GM12878 (cell line): ENCODE data around the gene CELSR1. TPM values are rescaled to one million over a fixed set of nuclear protein-coding genes. Genes with fewer than 3 reads are reported as not detected.

Experiments
- ATAC-seq: fragments of 200-7000 bp; cut with Tn5 transposase; 3 replicates; pipeline ENCODE4 v1.9.1; 2020; ENCODE audit warnings: mild to moderate bottlenecking, moderate library complexity
- BruUV-seq: library from RNA; stranded (reverse); fragments of 400-500 nt; replicated peaks from 2 replicates; lab custom pipeline; 2021; lab: Mats Ljungman, UMichigan
- CTCF ChIA-PET: fragments of 300-600 bp; sonication (Branson Sonifier 250); formaldehyde crosslinking; extraction: SDS; loops from one replicate; lab custom pipeline; 2021; ENCODE audit warnings: inconsistent platforms; lab: Yijun Ruan, JAX
- POLR2A ChIA-PET: fragments of 350-600 bp; formaldehyde crosslinking; extraction: SDS; loops from one replicate; lab custom pipeline; 2021; ENCODE audit warnings: inconsistent platforms; lab: Charles Lee
- RAD21 ChIA-PET: fragments of 300-600 bp; sonication (Branson Sonifier 250); formaldehyde crosslinking; loops from one replicate; lab custom pipeline; 2023; ENCODE audit warnings: antibody characterized with exemption; ENCODE audit not compliant: unreplicated experiment; lab: Charles Lee
- SMC1A ChIA-PET: fragments of 300-600 bp; sonication (Branson Sonifier 250); formaldehyde crosslinking; loops from one replicate; lab custom pipeline; 2023; ENCODE audit not compliant: unreplicated experiment, uncharacterized antibody; lab: Charles Lee
- DNase-seq: peaks from one replicate; pipeline ENCODE4 v3.0.0-alpha.2; 2011; ENCODE audit warnings: low read depth, low spot score
- FAIRE-seq: peaks from 3 replicates; lab custom pipeline; 2011; peaks lifted over from hg19 to GRCh38; lab: Jason Lieb, UNC
- H2AFZ ChIP-seq: 2 replicates; pipeline ENCODE4 v1.6.0; 2011; ENCODE audit warnings: low read depth, low read length, control low read depth; ENCODE audit not compliant: control insufficient read depth
- H3K27ac ChIP-seq: 2 replicates; pipeline ENCODE4 v1.5.1; 2011; ENCODE audit warnings: control low read depth; ENCODE audit not compliant: control insufficient read depth, insufficient read depth
- H3K27me3 ChIP-seq, 2 experiments: replicated peaks in 1 of 2; 2 replicates each; pipeline versions ENCODE4 v1.6.0 to v1.6.1; 2011; ENCODE audit warnings: low read length in 1 of 2; ENCODE audit not compliant: control insufficient read depth in 2 of 2, insufficient read depth in 2 of 2
- H3K36me3 ChIP-seq, 2 experiments: 2 replicates each; pipeline ENCODE4 v1.5.1; 2011; ENCODE audit warnings: low read length in 1 of 2; ENCODE audit not compliant: control insufficient read depth in 2 of 2, insufficient read depth in 2 of 2
- H3K4me1 ChIP-seq: 2 replicates; pipeline ENCODE4 v1.6.1; 2011; ENCODE audit warnings: mild to moderate bottlenecking, low read length, moderate library complexity, mixed read lengths; ENCODE audit not compliant: control insufficient read depth, insufficient read depth
- H3K4me2 ChIP-seq: 2 replicates; pipeline ENCODE4 v1.6.0; 2011; ENCODE audit warnings: control low read depth; ENCODE audit not compliant: control insufficient read depth, insufficient read depth
- H3K4me3 ChIP-seq: fragments of 200-600 bp; sonication (generic); 2 replicates; pipeline ENCODE4 v1.5.1; 2016
- H3K79me2 ChIP-seq: 2 replicates; pipeline ENCODE4 v1.6.0; 2011; ENCODE audit warnings: low read length; ENCODE audit not compliant: control insufficient read depth, insufficient read depth
- H3K9ac ChIP-seq: 2 replicates; pipeline ENCODE4 v1.8.0; 2011; ENCODE audit warnings: low read length, control low read depth, mixed read lengths; ENCODE audit not compliant: control insufficient read depth, insufficient read depth
- H3K9me3 ChIP-seq: replicated peaks from 3 replicates; pipeline ENCODE4 v1.5.1; 2011; ENCODE audit warnings: mild to moderate bottlenecking, low read length; ENCODE audit not compliant: control insufficient read depth, insufficient read depth
- H4K20me1 ChIP-seq: 2 replicates; pipeline ENCODE4 v1.6.0; 2011; ENCODE audit not compliant: control insufficient read depth, insufficient read depth
- ATF3 ChIP-seq: IDR thresholded peaks from 2 replicates; pipeline ENCODE4 v1.6.1; 2011; ENCODE audit warnings: low read depth, mild to moderate bottlenecking, low read length, moderate library complexity, borderline replicate concordance; ENCODE audit errors: extremely low read depth
- BMI1 ChIP-seq: fragments of 450-650 bp; IDR thresholded peaks from 2 replicates; pipeline ENCODE4 v1.6.1; 2016; ENCODE audit warnings: mild to moderate bottlenecking, moderate library complexity, borderline replicate concordance
- CBFB ChIP-seq: IDR thresholded peaks from 2 replicates; pipeline ENCODE4 v1.6.1; 2016; ENCODE audit warnings: antibody characterized with exemption, low read depth
- EGR1 ChIP-seq, 2 experiments: IDR thresholded peaks; 1 replicate in 1 of 2; 2 replicates in 1 of 2; pipeline ENCODE4 v1.6.1; 2011 to 2012; ENCODE audit warnings: low read depth in 2 of 2, low read length in 2 of 2, borderline replicate concordance in 1 of 2, mild to moderate bottlenecking in 1 of 2, moderate library complexity in 1 of 2
- PRDM15 ChIP-seq: fragments of 450-650 bp; formaldehyde crosslinking; IDR thresholded peaks from 2 replicates; pipeline ENCODE4 v1.4.0; 2020; ENCODE audit warnings: mild to moderate bottlenecking, moderate library complexity
- RFX5 ChIP-seq: IDR thresholded peaks from 2 replicates; pipeline ENCODE4 v1.6.1; 2011; ENCODE audit warnings: low read depth, low read length, improper control_type of control experiment
- SMARCA5 ChIP-seq: fragments of 450-650 bp; IDR thresholded peaks from 2 replicates; pipeline ENCODE4 v1.6.1; 2017; ENCODE audit warnings: mild to moderate bottlenecking
- SMC3 ChIP-seq: IDR thresholded peaks from 2 replicates; pipeline ENCODE4 v1.6.1; 2011; ENCODE audit warnings: low read length, improper control_type of control experiment, borderline replicate concordance
- SPI1 ChIP-seq: IDR thresholded peaks from 2 replicates; pipeline ENCODE4 v1.6.1; 2011; ENCODE audit warnings: low read depth, mild to moderate bottlenecking, low read length, moderate library complexity, borderline replicate concordance; ENCODE audit not compliant: insufficient read depth
- TARDBP ChIP-seq: IDR thresholded peaks from 2 replicates; pipeline ENCODE4 v1.6.1; 2016; ENCODE audit warnings: borderline replicate concordance
- ZBTB4 ChIP-seq: fragments of 450-650 bp; formaldehyde crosslinking; IDR thresholded peaks from 2 replicates; pipeline ENCODE4 v1.4.0; 2022; ENCODE audit warnings: mild to moderate bottlenecking, moderate library complexity
- ZNF274 ChIP-seq: IDR thresholded peaks from one replicate; pipeline ENCODE4 v1.8.0; 2011; ENCODE audit not compliant: insufficient read length, insufficient read depth
- ZZZ3 ChIP-seq: IDR thresholded peaks from 2 replicates; pipeline ENCODE4 v1.6.1; 2011; ENCODE audit warnings: low read depth; ENCODE audit not compliant: control insufficient read depth, insufficient read length
- WGBS: methylation state at CpG from one replicate; pipeline ENCODE4 v1.1.6; 2016; ENCODE audit warnings: low lambda C conversion rate; ENCODE audit not compliant: insufficient replicate concordance, insufficient coverage; ENCODE audit errors: missing lambda C conversion rate; 5-methylcytosine and 5-hydroxymethylcytosine counted together
- in situ Hi-C: fragments of 300-500 bp; cut with MboI; formaldehyde crosslinking; loops from 9 replicates; pipeline ENCODE4 v1.14.3; 2018; ENCODE audit warnings: mixed read lengths
- intact Hi-C: fragments of 100-400 bp; cut with micrococcal nuclease; formaldehyde crosslinking; loops from one replicate; pipeline ENCODE4 v1.14.2; 2022; ENCODE audit not compliant: unreplicated experiment
- polyA plus RNA-seq, 11 experiments: library from polyadenylated mRNA; depleted of rRNA in 4 of 11; unstranded in 6 of 11; stranded (reverse) in 5 of 11; fragments of >200 nt; fragmentation: Nextera tagmentation in 4 of 11; fragmentation: Illumina TruSeq in 1 of 11; extraction: Ambion mirVana in 4 of 11; extraction: Trizol in 1 of 11; gene quantifications; 1 replicate in 1 of 11; 2 replicates in 10 of 11; pipeline versions ENCODE4 v1.2.1 to v1.2.3, GENCODE V29; 2011 to 2016; ENCODE audit warnings: inconsistent platforms in 2 of 11, missing spikeins in 2 of 11, low read depth in 1 of 11
- total RNA-seq, 4 experiments: library from RNA; depleted of rRNA in 3 of 4; stranded (reverse); fragments of >200 nt in 3 of 4; fragmentation: Illumina TruSeq in 1 of 4; extraction: Trizol in 1 of 4; gene quantifications; 2 replicates each; pipeline versions ENCODE4 v1.2.1 to v1.2.3, GENCODE V29; 2013 to 2021

Gene CELSR1
- total and polyA plus RNA-seq, 10 of the 15 experiments (the other 5 are each of a cell fraction or from before 2014, with no cell fraction given) = 0.05 to 1.7 (median 0.35) TPM; not detected in 2

GRCh38 chr22:46518542-46519325 lies 18.7 kb downstream of the CELSR1 start:
- Histone ChIP-seq H3K27me3 (no peaks in the 10 kb centered on the region), H3K9ac (no peak overlapping the region), H3K4me3 (no peak overlapping the region), H3K36me3 (no peaks in the 10 kb centered on the region), H3K4me2 (no peak overlapping the region), H3K4me1 (no peaks in the 10 kb centered on the region), H3K27ac (no peak overlapping the region), H4K20me1 (no peaks in the 10 kb centered on the region), H3K79me2 (no peaks in the 10 kb centered on the region), H3K9me3 (no peaks in the 10 kb centered on the region), H2AFZ (no peak overlapping the region)
- ChIA-PET POLR2A (no interaction called here), RAD21 (no interaction called here), CTCF (interaction anchor here (0.8 kb wide), 1 partner anchor 23 kb away, joined by 3 read pairs; no protein-coding TSS in a partner anchor), SMC1A (no interaction called here)
- BruUV-seq = no TSS peak
- 55% methylated on average over 25 of the region's 25 CpGs for WGBS
- in situ Hi-C loops = no loop called here
- FAIRE-seq = no peak
- TF ChIP-seq SMARCA5 = no peak
- no peak for TF ChIP-seq ZNF274
- TF ChIP-seq EGR1 (IDR thresholded peaks at IDR 0.05; ENCODE audit: borderline replicate concordance in 1 of 2, low read depth in 2 of 2, low read length in 2 of 2) = no peak
- TF ChIP-seq ATF3 = no peak
- no peak for TF ChIP-seq ZZZ3
- no peak for TF ChIP-seq BMI1
- no peak for TF ChIP-seq CBFB
- TF ChIP-seq RFX5 = no peak
- no peak for TF ChIP-seq ZBTB4 (CRISPR knock-in tag)
- no peak for TF ChIP-seq PRDM15 (CRISPR knock-in tag)
- TF ChIP-seq TARDBP = no peak
- no peak for TF ChIP-seq SMC3
- no peak for TF ChIP-seq SPI1
- no peak for DNase-seq
- no peak for ATAC-seq
- intact Hi-C loops = no loop called here
